ENCODE data around the gene SYTL5. TPM values are rescaled to one million over a fixed set of nuclear protein-coding genes. Genes with fewer than 3 reads are reported as not detected.

The SYTL5 gene
- total RNA-seq, 1 donor from 2014 or later, result 0.27 TPM

GRCh38 chrX:38069991-38070390, 63.6 kb downstream of the SYTL5 start:
- no peak for DNase-seq (ENCODE audit: low spot score)
- Mint-ChIP-seq H3K36me3 (ENCODE audit: low read depth) (no peaks in the 10 kb centered on the region), H3K9me3 (ENCODE audit: low read depth) (peaks cover 17% of the 10 kb centered on the region), H3K27me3 (ENCODE audit: low read depth) (no peaks in the 10 kb centered on the region), H3K27ac (ENCODE audit: unreplicated experiment) (no peak overlapping the region), H3K4me3 (ENCODE audit: unreplicated experiment) (no peak overlapping the region), H3K4me1 (ENCODE audit: low read depth) (no peaks in the 10 kb centered on the region)
- no peak for TF ChIP-seq CTCF (IDR thresholded peaks at IDR 0.05)

DNA sequence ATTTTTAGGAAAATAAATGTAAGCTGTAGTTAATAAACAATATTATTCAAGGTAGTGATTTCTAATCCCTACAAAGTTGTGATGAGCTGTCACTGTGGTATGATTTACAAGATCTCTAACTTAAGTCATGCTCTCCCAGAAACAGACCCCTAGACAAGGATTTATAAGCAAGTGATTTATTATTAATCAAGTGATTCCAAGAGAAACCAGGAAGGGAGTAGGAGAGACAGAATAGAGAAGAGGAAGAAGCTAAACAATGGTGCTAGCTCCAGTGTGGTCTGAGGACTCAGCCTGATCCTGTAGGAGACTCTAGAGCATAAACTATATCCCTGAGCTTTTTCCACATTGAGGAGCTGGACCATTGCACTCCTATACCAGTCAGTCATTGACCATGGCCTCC, 73.1 kb downstream of the SYTL5 start:
- Mint-ChIP-seq H3K27me3 (ENCODE audit: low read depth) (no peaks in the 10 kb centered on the region), H3K4me1 (ENCODE audit: low read depth) (no peaks in the 10 kb centered on the region), H3K36me3 (ENCODE audit: low read depth) (no peaks in the 10 kb centered on the region), H3K4me3 (ENCODE audit: unreplicated experiment) (no peak overlapping the region), H3K9me3 (ENCODE audit: low read depth) (peaks cover 4% of the 10 kb centered on the region), H3K27ac (ENCODE audit: unreplicated experiment) (no peak overlapping the region)
- no peak for DNase-seq (ENCODE audit: low spot score)
- no peak for TF ChIP-seq CTCF (IDR thresholded peaks at IDR 0.05)

DNA sequence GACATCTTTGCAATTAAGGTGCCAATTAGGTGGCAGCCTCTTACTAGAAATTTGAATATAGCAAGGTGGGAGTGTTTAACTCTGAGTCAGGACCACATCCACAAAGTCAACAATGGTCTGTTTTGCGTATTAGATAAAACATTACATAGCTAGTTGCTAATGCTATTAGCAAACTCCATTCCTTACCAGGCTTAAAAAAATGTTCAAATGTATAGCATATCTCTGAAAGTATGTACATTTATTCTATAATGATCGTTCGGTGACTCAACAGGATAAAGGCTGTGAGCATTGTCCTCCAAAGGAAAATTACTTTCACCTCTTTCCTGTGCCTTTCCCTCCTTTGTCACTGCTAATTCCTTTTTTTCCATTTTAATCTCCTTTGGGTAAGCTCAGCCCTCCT, 74.5 kb downstream of the SYTL5 start:
- DNase-seq (ENCODE audit: low spot score), result no peak
- no peaks in the 10 kb centered on the region for H3K27me3 Mint-ChIP-seq (ENCODE audit: low read depth)
- no peak overlapping the region for H3K27ac Mint-ChIP-seq (ENCODE audit: unreplicated experiment)
- no peak overlapping the region for H3K4me3 Mint-ChIP-seq (ENCODE audit: unreplicated experiment)
- H3K9me3 Mint-ChIP-seq (ENCODE audit: low read depth), result peaks cover 4% of the 10 kb centered on the region
- H3K4me1 Mint-ChIP-seq (ENCODE audit: low read depth), result no peaks in the 10 kb centered on the region
- H3K36me3 Mint-ChIP-seq (ENCODE audit: low read depth), result no peaks in the 10 kb centered on the region
- TF ChIP-seq CTCF (IDR thresholded peaks at IDR 0.05), result no peak

GRCh38 chrX:38081909-38082308, 75.6 kb downstream of the SYTL5 start:
- no peak overlapping the region for H3K27ac Mint-ChIP-seq (ENCODE audit: unreplicated experiment)
- no peaks in the 10 kb centered on the region for H3K27me3 Mint-ChIP-seq (ENCODE audit: low read depth)
- no peak for DNase-seq (ENCODE audit: low spot score)
- H3K9me3 Mint-ChIP-seq (ENCODE audit: low read depth), result peaks cover 4% of the 10 kb centered on the region
- peaks cover 8% of the 10 kb centered on the region for H3K4me1 Mint-ChIP-seq (ENCODE audit: low read depth)
- TF ChIP-seq CTCF (IDR thresholded peaks at IDR 0.05), result no peak
- no peak overlapping the region for H3K4me3 Mint-ChIP-seq (ENCODE audit: unreplicated experiment)
- no peaks in the 10 kb centered on the region for H3K36me3 Mint-ChIP-seq (ENCODE audit: low read depth)

DNA sequence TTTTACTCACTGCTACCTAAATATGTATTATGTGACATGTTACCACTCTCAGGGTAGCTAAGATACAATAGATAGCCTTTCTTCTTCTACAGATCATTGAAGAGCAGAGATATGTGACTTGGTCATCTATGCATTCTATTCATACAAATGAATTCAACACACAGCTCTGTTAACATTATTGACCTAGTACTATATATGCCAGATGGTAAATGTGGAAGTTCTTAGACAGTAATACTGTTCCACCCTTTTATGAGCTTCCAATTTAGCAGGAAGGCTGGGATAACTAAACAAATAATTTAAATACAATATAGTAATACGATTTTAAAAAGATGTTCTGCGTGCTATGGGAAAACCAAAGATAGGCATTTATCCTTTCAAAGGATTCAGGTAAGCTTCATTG, 76.0 kb downstream of the SYTL5 start:
- peaks cover 4% of the 10 kb centered on the region for H3K9me3 Mint-ChIP-seq (ENCODE audit: low read depth)
- H3K27me3 Mint-ChIP-seq (ENCODE audit: low read depth), result no peaks in the 10 kb centered on the region
- no peak for TF ChIP-seq CTCF (IDR thresholded peaks at IDR 0.05)
- DNase-seq (ENCODE audit: low spot score), result no peak
- no peak overlapping the region for H3K27ac Mint-ChIP-seq (ENCODE audit: unreplicated experiment)
- H3K4me3 Mint-ChIP-seq (ENCODE audit: unreplicated experiment), result no peak overlapping the region
- no peaks in the 10 kb centered on the region for H3K36me3 Mint-ChIP-seq (ENCODE audit: low read depth)
- H3K4me1 Mint-ChIP-seq (ENCODE audit: low read depth), result peaks cover 12% of the 10 kb centered on the region

Data from chondrocyte (in vitro differentiated cells).